Glomerular visceral epithelial cell (primary cell): ENCODE data around the gene ANKRD23.
A peak's percentile ranks its signal among the peaks of the same experiment; 100 is the strongest.
"Not testable (repeated sequence)": the region's sequence is repeated elsewhere in the genome, so short reads cannot be mapped to it uniquely, and the experiment has no call there.

Experiments used
- DNase-seq: peaks from one replicate; pipeline ENCODE4 v3.0.0-alpha.2; 2016; ENCODE audit errors: extremely low spot score

ANKRD23 gene

DNA sequence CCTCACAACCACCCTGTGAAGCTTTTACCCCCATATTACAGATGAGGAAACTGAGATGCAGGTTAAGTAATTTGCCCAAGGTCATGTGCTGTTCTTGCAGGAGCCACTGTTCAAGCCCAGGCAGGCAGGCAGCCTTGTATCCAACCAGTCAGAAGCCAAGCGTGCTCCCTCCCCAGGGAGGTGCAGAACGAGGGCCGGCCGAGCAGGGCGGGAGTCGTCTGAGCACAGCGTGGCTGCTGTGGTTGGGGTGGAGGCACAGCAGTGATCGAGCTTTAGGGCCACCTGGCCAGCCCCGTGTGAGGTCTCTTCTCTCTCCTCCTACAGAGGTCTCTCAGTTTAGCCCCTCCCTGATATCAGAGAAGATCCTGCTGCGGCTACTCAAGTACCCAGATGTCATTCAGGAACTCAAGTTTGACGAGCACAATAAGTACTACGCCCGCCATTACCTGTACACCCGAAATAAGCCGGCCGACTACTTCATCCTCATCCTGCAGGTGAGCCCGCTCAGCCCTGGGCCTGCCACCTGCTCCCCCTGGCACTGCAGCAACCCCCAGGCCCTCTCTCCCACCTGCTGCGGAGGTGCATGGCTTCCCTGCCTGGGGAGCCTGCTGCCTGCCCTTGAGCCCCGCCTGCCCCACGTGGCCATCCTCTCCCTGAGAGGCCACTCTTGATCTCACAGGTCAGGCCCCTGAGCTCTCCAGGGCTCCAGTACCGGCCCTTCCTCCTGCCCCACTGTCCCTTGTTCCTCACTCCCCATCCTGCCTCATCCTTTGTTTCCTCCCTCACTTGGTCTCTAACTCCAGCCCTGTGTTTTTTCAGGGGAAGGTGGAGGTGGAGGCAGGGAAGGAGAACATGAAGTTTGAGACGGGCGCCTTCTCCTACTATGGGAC is 44.8 kb downstream of the ANKRD23 start:
- DNase-seq = no peak

DNA sequence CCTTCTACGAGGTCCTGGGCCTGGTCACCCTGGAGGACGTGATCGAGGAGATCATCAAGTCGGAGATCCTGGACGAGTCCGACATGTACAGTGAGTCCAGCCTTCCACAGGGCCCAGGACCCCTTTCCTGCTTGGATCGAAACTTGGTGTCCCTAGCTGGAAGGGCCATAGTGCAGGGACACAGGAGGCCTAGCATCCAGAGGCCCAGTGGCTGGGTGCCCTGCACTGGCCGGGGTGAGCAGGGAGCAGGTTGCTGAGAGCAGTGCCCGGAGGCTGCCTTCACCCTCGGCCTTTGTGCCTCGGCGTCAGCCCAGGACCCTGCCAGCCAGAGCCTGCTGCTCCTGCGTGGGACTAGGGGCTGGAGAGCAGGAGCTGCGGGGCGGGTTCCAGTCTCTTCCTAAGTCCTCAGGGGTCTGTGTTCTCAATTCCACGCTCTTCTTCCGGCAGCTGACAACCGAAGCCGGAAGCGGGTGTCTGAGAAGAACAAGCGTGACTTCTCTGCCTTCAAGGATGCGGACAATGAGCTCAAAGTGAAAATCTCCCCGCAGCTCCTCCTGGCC is 46.7 kb downstream of the ANKRD23 start:
- DNase-seq = no peak

DNA sequence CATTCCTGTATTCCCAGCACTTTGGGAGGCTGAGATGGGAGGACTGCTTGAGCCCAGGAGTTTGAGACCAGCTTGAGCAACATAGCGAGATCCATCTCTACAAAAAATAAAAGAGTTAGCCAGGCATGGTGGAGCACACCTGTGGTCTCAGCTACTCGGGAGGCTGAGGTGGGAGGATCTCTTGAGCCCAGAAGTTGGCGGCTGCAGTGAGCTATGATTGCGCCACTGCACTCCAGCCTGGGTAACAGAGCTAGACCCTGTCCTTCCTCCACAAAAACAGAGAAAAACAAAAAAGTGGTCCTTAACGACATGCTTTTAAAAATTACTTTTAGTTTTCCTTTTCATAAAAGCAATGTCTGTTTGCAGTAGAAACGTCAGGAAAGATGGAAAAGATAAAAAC is 47.3 kb downstream of the ANKRD23 start:
- DNase-seq = not testable (repeated sequence)

DNA sequence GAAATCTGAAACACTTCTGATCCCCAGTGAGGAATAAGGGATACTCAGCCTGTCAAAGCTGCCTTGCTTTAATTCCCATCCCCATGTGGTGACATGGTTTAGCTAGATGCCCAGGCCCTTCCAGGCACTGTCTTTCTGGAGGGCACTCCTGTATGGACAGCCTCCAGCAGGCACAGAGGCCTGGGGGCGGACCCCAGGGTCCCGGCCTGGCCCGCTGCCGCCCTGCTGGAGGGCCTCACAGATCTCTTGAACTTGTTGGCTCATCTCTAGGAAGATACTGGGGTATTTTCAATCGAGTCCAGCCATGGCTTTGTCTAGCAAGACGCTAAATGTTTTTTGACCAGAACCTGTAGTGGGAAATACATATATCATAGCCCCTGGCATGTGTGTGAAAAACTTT is 48.7 kb downstream of the ANKRD23 start:
- no peak for DNase-seq

DNA sequence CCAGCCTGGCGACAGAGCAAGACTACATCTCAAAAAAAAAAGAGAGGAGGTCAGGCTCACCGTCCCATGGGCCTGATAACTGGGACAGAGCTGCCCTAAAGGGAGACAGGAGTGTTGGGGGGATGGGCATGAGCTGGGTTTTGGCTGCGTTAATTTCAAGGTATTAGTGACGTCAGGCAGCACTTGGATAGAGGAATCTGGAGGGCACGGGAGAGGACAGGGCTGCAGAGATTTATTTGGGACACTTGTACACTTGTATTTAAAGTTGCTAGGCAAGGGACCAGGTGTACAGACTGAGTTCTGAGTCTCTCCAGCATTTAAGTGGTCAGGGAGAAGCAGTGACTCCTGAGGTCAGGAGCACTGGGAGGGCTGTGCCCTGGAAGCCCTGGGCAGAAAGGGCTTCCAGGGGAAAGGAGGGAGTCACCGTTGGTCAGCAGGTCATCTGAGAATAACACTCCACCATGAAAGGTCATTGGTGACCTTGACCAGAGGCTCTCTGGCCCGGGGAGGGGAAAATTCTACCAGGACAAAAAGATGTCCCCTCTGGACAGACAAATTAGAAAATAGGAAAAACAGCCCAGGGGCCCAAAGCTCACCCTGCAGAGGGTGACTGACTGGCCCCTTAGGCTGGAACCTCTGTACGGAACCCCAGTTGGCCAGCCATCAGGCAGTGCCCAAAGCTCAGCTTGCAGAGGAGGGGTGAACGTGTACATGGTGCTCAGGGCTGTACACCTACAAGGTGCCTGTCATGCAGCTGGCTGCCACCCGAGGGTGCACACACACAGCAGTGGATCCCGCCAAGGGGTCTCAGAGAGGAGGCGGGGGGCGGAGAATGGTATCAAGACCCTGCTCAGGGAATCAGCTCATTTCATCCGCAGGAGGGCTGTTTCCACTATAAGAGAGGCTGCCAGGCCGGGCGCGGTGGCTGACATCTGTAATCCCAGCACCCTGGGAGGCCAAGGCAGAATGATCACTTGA is 50.8 kb downstream of the ANKRD23 start:
- DNase-seq = no peak

DNA sequence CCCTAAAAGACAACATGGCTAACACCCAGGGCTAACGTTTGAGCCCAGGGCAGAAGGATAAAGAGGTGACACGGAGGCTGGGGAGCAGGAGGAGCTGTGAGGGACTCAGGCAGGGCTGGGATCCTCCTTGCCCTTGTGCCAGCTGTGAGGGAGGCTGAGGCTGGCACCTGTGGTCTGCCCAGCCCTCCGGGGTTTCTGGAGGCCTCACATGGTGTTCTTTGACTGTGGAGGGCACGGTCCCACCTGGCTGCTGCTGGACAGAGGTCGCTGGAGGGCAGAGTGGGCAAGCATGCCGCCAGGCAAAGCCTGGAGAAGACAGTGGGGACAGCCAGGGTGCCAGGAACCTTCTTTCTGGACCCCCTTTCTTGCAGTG is 54.6 kb downstream of the ANKRD23 start:
- no peak for DNase-seq

DNA sequence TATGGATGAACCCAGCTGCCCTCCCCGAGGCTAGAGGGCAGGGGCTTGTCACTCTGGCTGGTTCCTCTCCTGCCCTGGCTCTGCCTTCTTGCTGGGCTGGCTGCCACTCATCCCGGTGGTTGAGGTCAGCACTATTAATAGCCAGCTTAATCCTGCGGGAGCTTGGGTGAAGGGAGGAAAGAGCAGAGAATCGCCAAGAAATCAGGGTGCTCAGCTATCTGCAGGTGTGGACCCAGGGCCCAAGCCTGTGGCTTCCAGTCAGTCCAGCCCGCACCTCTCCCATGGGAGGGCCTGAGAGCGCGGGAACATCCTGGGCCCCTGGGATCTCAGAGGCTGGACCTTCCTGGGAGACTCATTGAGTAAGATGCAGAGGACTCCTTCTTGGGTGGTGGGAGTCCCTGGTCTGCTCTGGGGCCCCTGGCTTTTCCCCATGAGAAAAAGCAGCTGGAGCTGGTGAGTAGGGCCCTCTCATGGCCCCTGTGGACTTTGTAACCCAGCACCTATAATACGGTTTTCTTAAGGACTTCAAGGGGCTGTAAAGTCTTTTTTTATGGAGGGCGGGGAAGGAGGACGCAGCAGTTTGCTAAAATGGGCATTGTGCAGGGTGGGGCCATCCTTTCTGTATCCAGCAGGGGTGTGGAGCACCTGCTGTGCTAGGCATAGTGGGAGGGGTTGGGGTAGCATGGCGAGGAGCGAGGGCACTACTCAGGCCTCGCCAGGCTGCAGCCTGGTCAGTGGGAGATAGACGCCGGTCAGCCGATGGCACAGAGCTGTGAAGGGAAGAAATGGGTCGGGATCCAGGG is 55.2 kb downstream of the ANKRD23 start:
- peak; percentile 59 for DNase-seq
